GM21526 (cell line): ENCODE measurements around the gene SNCAIP.
"Not testable (repeated sequence)": the region's sequence is repeated elsewhere in the genome, so short reads cannot be mapped to it uniquely, and the experiment has no call there.

Experiments used
- ATAC-seq: cut with Tn5 transposase; IDR thresholded peaks from one replicate; pipeline ENCODE4 v1.9.1; 2021; ENCODE audit warnings: moderate library complexity; ENCODE audit not compliant: unreplicated experiment, low FRiP score

Gene SNCAIP

DNA sequence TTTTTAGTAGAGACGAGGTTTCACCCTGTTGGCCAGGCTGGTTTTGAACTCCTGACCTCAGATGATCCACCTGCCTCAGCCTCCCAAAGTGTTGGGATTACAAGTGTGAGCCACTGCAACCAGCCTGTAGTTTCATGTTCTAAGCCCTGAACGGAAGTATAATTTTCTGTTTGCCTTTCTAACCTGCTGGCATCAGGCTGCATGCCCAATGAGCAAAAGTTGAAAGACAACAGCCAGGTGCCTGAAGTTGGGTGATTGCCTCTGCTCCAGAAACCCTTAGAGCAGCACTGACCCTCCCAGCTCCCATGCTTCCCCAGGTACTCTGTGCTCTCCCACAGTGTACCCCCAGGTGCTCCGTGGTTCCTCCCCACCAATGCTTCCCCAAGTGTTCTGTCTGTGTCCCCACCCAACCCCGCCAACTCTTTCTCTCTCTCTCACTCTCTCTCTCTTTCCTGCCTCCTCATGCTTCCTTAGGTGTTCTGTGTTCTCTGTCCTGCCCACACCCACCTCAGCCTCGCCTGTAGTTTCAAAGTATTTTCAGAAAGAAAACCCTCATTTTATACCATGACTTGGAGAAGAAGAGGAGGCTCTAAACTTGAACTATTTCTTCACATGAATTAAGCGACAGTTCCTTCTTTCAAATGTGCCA lies 145.3 kb downstream of the SNCAIP start:
- no peak for ATAC-seq

DNA sequence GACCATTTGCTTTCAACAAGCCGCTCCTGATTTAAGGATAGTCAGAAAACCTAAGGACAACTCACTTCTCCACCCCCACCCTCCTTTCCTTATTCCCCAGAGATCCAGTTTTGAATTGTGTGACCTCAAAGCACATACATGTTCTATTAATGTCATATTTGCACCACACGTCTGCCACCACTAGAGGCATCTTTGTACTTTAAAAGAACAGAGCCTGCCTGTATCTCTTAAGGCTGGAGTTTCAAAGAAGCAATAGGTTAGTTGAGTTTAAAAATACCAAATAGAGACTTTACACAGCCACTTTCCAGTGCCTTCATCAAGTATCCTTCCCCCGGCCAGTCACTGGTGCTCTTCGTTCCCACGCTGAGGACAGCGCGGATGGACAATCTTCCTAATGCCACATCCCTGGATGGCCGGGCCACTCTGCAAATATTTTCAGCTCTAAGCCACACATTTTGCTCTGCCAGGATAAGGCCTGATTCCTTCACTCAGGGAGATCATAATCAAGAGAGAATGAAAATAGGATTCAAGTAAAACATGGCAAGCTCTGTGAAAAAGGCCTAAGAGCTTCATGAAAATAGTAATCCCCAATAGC lies 146.3 kb downstream of the SNCAIP start:
- peak; percentile 91 for ATAC-seq

DNA sequence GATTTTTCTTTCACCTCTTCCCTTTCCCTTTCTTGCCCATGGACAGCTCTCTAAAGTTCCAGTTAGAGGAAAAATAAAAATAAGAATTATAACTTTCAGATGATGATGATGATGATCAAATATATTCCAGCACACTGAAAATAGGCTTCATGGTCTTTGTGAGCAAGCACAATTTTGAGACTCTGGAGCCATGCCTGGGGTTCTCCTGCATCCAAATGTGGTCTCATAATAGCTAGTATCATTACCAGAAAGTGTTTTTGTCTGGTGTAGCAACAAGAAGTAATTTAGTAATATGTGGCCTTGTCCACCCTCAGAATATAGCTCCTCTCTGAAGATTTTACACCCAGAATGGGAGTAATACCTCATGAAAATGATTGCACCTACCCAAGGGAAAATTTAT lies 150.4 kb downstream of the SNCAIP start:
- no peak for ATAC-seq

DNA sequence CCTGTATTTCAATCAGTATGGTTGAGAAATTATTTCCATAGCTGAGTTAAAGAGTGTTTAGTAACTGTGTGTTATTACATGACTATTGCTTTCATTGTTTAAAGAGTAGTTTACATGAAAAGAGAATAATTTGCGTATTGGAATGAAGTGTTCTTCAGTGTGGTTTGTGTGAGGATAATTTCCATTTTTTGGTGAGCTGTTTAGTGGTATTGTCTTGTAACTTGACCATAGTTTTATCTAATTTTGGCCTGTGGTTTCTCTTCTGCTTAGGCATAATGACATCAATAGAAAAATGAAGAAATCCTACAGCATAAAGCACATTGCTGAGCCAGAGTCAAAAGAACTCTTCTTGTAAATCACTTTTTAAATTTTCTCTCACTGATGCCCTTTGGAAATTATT lies 151.2 kb downstream of the SNCAIP start:
- no peak for ATAC-seq

DNA sequence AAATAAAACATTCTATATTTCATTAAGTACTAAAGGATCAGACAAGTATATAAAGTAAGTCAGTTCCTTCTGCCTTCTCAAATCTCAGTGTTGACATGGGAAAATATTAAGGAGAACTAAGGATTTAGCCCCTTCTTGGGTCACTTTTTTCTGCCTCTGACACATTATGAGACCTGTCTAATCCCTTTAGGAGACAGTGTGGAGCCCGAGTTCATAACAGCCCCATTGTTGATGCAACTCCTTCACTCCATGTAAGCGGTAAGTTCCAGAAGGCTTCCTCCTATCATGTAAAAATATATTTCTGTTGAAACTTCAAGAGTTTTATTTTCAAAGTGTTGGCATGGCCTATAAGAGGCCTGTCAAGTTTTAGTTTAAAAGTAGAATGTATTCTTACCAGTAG lies 152.2 kb downstream of the SNCAIP start:
- ATAC-seq: no peak

DNA sequence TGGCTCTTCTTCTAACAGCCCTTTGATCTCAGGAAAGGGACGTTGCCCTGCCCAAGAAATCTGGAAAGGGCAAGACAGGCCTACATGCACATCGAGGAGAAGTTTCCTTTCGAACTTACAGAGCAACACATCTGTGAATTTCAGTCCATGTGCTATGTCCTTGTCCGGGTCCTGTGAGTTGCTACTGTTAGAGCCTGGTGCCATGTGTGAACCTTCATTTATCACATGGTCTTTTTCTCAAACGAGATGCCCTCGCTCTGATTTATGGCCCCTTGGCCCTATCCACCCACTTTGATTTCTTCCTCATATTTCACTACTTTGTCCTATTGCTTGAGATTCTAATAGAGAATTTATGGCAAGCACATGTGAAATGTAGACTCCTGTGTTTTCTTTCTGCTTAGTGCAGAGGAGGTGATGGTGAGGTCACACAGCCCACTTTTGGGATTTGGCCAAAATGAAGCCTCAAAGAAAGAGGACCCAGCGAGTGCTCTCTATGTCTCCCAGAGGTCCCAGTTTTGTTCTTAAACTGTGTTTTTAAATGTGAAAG lies 153.1 kb downstream of the SNCAIP start:
- ATAC-seq: no peak

DNA sequence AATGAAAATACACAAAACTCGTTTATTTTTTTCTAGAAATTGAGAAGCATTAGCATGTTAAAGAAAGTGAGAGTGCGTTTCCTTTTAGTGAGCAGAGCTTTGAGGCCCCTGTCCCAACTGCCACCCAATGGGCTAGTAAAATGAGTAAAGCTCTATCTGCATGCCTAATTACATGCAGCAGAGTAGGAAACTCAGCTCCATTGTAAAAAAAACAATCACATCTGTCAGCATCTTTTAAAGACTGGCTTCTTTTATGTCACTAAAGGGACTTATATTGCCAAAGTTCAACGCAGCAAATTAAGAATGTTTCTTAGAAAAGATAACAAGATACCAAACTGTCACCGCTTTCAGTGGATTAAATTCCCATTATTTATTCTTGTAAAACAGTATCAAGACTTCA lies 154.0 kb downstream of the SNCAIP start:
- ATAC-seq: no peak

DNA sequence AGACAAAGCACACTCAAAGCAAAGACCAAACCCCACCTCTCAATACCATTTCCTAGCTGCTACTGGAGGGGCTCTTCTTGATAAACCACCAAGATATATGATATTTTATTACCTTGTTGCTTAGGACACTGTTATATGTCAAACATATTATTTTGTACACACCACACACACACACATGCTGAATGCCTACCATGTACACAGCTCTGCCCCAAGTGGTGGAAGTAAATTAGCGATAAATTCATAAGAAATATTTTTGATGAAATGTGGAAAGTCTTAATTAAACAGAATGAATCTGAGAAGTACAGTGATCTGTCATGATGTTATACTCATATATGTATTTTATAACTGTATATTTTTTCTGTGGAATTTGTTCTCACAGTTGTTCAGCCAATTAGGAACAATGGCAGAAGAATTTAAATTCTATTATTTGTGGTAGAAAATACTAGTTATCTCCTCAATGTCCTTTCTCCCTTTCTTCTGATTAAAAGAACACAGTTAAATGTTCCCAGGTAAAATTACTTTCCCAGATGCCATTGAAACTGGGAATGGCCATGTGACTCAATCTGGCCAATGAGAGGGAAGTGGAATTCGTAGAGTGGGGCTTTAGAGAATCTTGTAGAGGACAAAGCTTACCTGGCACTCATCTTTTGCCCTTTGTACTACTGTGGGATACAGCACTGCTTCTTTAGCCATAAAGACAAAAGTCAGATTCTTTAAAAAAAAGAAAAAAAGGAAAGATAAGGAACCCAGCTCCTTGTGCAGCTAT lies 156.5 kb downstream of the SNCAIP start:
- no peak for ATAC-seq

DNA sequence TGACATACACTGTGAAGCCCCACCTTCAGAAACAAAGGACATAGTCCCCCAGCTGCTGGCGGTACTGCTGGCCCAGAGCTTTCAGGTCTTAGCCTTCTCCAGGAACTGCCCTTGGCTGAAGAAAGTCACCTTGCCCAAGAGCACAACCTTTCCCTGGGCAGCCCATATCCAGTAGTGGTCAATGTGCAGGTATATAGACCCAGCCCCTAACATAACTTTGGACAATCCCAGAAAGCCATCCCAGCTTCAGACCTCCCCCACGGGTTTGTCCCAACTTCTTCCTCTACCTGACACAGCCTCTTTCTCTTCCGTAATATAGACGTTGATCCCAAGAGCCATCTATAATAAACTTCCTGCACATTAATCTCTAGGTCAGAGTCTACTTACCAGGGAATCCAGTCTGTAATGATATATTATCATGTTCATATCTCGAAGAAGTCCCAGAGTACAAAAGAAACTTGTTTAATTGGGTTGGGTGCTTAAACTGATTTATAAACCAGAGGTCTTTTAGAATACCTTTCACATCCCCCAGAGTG lies 157.4 kb downstream of the SNCAIP start:
- no peak for ATAC-seq

DNA sequence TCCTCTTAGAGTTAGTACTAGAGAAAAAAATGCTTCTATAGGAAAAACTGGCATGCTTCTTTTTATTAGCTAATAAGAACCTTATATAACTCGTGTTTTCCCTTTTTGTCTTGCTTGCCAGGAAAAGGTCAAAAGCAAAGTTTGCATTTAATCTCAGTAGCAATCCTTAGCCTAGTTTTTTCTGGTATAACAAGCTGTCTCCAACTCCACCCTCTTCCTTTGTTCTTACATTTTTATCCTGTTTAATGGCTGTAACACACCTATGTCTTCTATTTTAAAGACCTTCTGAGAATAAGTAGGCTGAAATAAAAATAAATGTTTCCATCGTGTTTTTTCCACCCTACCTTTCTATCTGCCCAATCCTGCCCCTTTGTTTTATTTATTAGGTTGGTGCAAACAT lies 158.3 kb downstream of the SNCAIP start:
- ATAC-seq: no peak

DNA sequence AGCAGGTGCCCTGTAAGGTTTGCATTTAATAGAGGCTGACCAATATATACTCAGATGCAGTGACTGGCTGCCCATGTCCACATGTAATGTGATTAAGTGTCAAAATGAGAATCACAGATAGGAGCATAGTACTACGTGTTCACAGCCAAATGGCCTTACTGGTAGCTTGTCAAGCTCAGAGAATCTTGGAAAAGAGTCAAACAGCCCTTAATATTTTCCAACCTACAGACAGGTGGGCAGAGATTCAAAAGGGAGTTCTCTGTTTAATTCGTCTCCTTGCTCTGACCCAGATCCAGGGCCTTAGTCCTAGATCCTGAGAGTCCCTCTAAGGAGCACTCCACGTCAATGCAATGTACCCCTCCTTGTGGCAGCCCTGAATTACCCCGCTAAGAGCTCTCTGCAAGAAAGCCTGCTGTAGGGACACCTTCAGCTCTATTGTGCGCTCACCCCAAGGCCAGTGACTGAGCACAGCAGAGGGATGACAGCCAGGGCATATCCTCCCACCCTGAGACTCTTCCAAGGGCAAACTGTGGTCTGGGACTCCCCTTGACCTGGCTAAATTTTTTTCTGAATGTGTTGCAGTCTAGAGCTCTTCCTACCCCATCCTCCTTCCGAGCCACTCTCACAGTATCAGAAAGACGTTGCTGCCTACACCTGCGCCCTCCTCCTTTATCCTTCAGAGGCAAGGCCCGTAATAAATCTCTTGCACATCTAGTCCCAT lies 159.2 kb downstream of the SNCAIP start:
- ATAC-seq: no peak

DNA sequence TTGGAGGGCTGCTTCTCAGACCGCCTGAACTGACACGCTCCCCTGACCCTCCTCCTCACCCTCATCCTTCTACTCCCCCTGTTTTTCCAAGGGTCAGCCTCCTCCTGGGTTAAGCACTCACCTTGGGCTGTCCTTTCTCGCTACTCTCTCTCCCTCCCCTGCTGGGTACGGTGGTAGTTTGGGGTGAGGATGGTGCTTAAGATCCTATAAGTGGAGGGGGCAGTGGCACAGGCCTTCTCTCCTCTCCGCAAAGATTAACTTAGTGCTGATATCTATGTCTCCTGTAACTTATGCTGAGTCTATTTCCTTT lies 159.7 kb downstream of the SNCAIP start:
- ATAC-seq: no peak

DNA sequence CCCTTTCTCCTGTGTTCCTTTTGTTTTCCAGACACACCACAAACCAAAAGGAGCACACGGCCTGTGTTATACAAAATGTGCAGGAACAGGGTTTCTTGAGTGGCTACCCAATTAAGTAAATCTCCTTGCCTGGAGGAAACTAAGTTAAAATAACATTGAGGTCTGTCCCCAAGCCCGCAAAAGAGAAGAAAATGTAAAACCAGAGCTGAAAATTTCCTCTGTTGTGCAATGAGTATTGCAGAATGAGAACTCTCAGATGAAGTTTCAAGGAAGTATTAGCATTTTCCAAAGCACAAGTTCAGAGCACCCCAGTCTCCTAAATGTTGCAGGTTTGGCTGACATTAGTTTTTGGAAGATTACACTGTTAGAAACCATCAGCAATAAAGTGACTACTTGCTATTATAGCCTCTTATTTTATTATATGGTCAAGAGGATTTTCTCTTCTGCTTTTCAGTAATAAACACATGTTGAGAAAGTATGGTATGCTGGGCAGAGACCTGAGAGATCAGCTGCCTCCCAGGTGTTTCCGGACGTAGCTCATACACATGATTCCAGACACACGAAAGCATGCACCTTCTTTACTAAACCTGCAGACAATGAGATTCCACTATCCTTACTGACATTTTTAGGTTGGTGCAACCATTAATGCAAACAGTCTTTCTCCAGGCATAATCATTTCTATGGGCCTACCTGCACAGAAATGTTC lies 161.3 kb downstream of the SNCAIP start:
- no peak for ATAC-seq

DNA sequence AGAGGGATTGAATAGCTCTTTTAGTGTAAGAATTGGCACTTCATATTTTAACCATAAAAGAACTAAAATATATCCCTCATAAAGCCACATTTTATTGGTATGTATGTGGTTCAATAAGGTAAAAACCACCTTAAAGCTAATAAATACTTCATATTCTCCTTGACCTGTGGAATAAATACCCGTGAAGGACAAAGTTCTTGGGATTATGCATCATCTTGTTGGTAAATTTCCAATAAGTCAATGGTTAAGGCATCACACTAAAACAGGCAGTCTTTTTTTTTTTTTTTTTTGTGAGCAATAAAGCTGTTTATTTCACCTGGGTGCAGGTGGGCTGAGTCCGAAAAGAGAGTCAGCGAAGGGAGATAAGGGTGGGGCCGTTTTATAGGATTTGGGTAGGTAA lies 161.9 kb downstream of the SNCAIP start:
- ATAC-seq: no peak

DNA sequence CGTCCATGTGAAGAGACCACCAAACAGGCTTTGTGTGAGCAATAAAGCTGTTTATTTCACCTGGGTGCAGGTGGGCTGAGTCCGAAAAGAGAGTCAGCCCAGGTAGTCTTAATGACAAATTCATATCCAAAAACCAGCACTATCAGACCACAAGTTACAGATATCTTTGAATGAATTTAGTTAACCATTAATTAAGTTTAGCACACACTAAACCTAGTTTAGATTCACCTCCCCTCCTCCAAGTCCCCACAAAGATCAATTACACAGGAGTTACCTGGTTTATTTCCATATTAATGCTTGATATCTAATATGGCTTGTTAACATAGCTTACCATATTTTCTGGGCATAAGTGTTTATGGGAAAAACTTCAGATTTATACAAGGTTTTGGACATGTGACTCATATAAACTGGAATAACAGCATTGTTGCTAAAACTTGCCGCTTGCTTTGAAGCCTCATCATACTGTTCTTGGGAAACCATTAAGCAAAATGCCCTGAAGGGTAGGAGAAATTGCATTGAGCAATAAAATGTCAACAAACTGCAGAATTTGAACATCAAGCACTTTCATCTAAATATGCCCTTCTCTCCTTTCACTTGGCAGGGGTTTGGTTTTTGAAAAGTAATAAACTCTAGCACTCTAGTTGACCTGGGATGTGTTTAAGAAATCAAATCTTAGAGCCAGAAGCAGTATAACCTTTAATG lies 166.9 kb downstream of the SNCAIP start:
- no peak for ATAC-seq

DNA sequence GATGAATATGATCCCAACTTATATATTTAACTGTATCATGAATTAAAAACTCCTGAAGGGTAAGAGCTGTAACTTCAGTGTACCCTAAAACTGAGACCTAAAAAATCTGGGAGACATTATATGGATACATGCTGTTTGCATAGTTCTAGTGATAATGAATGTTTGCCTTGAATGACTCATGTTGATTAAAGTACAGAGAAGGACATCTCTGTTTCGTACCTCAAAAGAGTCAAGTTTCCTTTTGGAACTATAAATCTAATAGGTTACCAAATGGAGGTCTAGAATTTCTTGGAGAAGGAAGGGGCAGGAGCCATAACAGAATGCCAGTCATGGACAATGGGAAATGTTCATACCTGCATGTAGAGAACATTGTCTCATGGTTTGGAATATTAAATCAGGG lies 168.1 kb downstream of the SNCAIP start:
- no peak for ATAC-seq

DNA sequence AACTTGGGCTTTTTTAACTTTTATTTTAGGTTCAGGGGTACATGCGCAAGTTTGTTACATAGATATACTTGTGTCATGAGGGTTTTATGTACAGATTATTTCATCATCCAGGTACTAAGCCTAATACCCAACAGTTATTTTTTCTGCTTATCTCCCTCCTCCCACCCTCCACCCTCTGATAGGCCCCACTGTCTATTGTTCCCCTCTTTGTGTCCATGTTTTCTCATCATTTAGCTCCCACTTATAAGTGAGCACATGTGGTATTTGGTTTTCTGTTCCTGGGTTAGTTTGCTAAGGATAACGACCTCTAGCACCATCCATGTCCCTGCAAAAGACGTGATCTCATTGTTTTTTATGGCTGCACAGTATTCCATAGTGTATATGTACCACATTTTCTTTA lies 172.1 kb downstream of the SNCAIP start:
- no peak for ATAC-seq

DNA sequence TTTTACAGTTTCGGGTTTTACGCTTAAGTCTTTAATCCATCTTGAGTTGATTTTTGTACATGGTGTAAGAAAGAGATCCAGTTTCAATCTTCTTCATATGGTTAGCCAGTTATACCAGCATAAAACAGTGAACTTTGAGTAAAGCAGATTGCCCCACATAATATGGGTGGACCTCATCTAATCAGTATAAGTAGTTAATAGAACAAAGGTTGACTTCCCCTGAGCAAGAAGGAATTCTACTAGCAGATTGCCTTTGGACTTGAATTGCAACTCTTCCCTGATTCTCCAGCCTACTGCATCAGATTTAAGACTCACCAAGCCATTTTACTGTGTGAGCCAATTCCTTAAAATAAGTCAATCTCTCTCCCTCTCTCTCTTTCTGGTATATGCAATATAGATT lies 173.2 kb downstream of the SNCAIP start:
- no peak for ATAC-seq

DNA sequence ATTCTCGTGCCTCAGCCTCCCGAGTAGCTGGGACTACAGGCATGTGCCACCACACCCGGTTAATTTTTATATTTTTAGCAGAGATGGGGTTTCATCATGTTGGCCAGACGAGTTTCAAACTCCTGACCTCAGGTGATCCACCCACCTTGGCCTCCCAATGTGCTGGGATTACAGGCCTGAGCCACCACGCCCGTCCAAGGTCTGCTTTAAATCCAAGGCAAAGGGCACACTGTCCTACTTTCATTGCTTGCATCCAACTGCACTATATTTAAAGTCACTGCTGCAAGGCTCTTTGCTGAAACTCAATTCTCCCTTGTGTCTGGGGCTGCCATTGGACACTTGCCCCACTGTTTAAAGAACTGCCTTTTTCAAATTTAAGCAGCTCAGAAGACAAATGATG lies 174.6 kb downstream of the SNCAIP start:
- not testable (repeated sequence) for ATAC-seq

DNA sequence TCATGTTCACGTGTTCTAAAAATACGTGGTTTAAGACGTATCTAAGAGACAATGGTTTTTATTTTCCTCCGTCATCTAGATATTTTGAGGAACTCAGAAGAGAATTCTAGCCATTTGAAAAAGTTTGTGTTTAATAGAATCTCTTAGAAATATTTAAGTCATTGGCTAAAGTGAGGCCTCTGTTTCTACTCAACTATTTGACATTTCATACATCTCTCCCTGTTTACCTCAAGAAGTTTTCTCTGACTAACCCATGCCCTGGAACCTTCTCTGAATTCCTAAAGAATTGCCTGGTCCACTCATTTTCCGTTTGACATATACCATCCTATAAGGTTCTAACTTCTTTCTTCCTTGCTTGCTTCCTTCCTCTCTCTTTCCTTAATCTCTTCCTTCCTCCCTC lies 178.7 kb downstream of the SNCAIP start:
- ATAC-seq: no peak
